ENCODE data around the gene GCK.
A peak's percentile ranks its signal among the peaks of the same experiment; 100 is the strongest.

DNA sequence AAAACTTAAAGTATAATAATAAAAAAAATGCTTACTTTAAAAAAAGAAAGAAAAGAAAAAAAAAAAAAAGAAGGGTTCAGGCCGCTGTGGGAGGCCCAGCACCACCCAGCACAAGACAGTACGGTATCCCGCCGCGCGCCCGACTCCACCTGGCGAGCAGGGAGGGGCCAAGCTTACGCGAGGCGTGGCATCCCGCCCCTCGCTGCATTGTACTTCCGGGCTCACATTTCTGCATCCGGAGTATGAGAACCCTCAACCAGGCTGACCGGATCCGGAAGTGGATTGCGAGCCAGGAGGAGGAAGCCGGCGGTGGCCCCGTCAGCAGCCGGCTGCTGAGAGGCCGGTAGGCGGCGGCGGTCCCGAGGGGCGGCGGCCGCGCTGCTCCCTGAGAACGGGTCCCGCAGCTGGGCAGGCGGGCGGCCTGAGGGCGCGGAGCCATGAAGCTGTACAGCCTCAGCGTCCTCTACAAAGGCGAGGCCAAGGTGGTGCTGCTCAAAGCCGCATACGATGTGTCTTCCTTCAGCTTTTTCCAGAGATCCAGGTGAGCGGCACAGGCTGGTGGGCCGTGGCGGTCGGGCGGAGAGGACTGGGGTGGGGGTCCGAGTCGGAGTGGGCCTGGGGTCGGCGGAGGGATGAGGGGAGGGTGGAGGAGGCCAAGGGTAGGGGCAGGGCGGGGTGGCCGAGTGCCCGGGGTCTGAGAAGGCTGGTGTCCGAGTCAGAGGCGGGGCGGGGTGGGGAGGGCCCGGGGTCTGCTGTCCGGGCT is 11.6 kb upstream of the GCK start, which contains the start of gene YKT6:
- TF ChIP-seq, protein P1, sequence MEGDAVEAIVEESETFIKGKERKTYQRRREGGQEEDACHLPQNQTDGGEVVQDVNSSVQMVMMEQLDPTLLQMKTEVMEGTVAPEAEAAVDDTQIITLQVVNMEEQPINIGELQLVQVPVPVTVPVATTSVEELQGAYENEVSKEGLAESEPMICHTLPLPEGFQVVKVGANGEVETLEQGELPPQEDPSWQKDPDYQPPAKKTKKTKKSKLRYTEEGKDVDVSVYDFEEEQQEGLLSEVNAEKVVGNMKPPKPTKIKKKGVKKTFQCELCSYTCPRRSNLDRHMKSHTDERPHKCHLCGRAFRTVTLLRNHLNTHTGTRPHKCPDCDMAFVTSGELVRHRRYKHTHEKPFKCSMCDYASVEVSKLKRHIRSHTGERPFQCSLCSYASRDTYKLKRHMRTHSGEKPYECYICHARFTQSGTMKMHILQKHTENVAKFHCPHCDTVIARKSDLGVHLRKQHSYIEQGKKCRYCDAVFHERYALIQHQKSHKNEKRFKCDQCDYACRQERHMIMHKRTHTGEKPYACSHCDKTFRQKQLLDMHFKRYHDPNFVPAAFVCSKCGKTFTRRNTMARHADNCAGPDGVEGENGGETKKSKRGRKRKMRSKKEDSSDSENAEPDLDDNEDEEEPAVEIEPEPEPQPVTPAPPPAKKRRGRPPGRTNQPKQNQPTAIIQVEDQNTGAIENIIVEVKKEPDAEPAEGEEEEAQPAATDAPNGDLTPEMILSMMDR (IDR thresholded peaks at IDR 0.05) = peak in 3 of 4 experiments; percentile 50 to 86 (median 80)
- TF ChIP-seq POLR2A (IDR thresholded peaks at IDR 0.05) (peak; percentile 48), POLR2AphosphoS5 (IDR thresholded peaks at IDR 0.05) (peak; percentile 98)
